Measurements from ENCODE around the gene STRIT1.

- TF ChIP-seq POLR2AphosphoS5 (IDR thresholded peaks at IDR 0.05; ENCODE audit: low read depth, low read length) (no peak), POLR2A (IDR thresholded peaks at IDR 0.05; ENCODE audit: low read depth, low read length) (no peak)
Measured at GRCh38 chr3:155254445-155254844, 39.0 kb downstream of the STRIT1 start.
